ENCODE results near the gene ERC1. TPM values are rescaled to one million over a fixed set of nuclear protein-coding genes. Genes with fewer than 3 reads are reported as not detected.

ERC1 gene
- total and polyA plus RNA-seq, 2 of the 4 experiments (the other 2 are of a cell fraction): 11.6 to 25.6 TPM

DNA sequence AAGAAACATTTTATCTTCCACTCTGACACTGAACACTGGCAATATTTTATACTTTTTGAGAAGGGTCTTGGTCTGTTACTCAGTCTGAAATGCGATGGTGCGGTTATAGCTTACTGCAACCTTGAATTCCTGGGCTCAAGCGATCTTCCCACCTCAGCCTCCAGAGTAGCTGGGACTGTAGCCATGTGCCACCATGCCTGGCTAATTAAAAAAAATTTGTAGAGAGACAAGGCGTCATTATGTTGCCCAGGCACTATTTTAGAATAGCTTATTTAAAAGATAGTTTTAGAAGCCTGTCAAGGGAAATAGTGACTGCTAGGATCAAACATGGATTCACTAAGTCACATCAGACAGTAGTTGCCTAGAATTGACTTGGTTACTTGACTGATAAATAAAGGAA is 5.9 kb downstream of the ERC1 start:
- no TSS peak for BruUV-seq (replicated peaks)
- H3K36me3 ChIP-seq (ENCODE audit: control insufficient read depth, insufficient read depth, low read length): peaks cover 4% of the 10 kb centered on the region
- no peak overlapping the region for H3K4me2 ChIP-seq (ENCODE audit: low read depth, low read length)
- H4K8ac ChIP-seq (ENCODE audit: low read depth in 2 of 2, low read length in 2 of 2): no peak overlapping the region
- H2BK120ac ChIP-seq (ENCODE audit: low read depth, low read length): no peak overlapping the region
- no peak overlapping the region for H3K18ac ChIP-seq (ENCODE audit: low read depth, low read length)
- no peaks in the 10 kb centered on the region for H3K27me3 ChIP-seq (ENCODE audit: control insufficient read depth, insufficient read depth, low read length)
- H2BK15ac ChIP-seq (ENCODE audit: low read depth, low read length): no peak overlapping the region
- H4K20me1 ChIP-seq (ENCODE audit: insufficient read depth, low read length): peaks cover 53% of the 10 kb centered on the region
- H3K79me1 ChIP-seq (ENCODE audit: low read depth in 1 of 2, low read length in 2 of 2): peaks cover 31 to 74% of the 10 kb centered on the region in 2 experiments
- no peak overlapping the region for H3K14ac ChIP-seq (replicated peaks; ENCODE audit: low read depth, low read length)
- H3K56ac ChIP-seq (ENCODE audit: extremely low read depth, insufficient read depth, low read length): no peak overlapping the region
- H3K23ac ChIP-seq (ENCODE audit: low read depth, low read length): no peak overlapping the region
- H4K5ac ChIP-seq (ENCODE audit: low read depth, low read length): no peak overlapping the region
- H3K27ac ChIP-seq (ENCODE audit: insufficient read depth, low read length): no peak overlapping the region
- dilution Hi-C loops (cut with HindIII; ENCODE audit: low sequenced_read_pairs, unreplicated experiment) (no loop called here), intact Hi-C loops (cut with micrococcal nuclease) (loop anchor here (10.0 kb wide), 1 partner anchor 588 kb away; no protein-coding TSS in a partner anchor), in situ Hi-C loops (cut with MboI; ENCODE audit: low sequenced_read_pairs) (no loop called here)
- peaks cover 3% of the 10 kb centered on the region; the same call in 1 of the 2 replicates for H3K4me1 ChIP-seq (ENCODE audit: control insufficient read depth, insufficient read depth, low read length)
- no peak overlapping the region for H4K91ac ChIP-seq (ENCODE audit: insufficient read depth, low read depth, low read length)
- H2AK5ac ChIP-seq (ENCODE audit: low read depth, low read length): no peak overlapping the region
- 73% methylated on average over 2 of the region's 4 CpGs; no CpG with 5 or more reads in 1 of the 2 experiments for WGBS, 2 experiments (ENCODE audit: extremely low coverage in 2 of 2, insufficient read length in 1 of 2)
- ATAC-seq (ENCODE audit: low read depth): no peak
- no peak overlapping the region for H2BK20ac ChIP-seq (ENCODE audit: low read depth, low read length)
- no peak overlapping the region for H2AK9ac ChIP-seq (replicated peaks; ENCODE audit: low read depth, low read length, poor library complexity)
- H3K9me3 ChIP-seq (ENCODE audit: control insufficient read depth, insufficient read depth, low read length): no peaks in the 10 kb centered on the region
- H3K9ac ChIP-seq (ENCODE audit: low read depth, low read length): no peak overlapping the region
- no peak overlapping the region for H3K4ac ChIP-seq (ENCODE audit: low read depth, low read length)
- CTCF ChIA-PET: interaction anchor here (0.5 kb wide), 1 partner anchor 722 kb away, joined by 6 read pairs; no protein-coding TSS in a partner anchor
- no peak overlapping the region for H2BK5ac ChIP-seq (ENCODE audit: low read depth, low read length, poor library complexity, severe bottlenecking)
- H2AFZ ChIP-seq (replicated peaks; ENCODE audit: low read length, poor library complexity): no peak overlapping the region
- no peak overlapping the region for H3K4me3 ChIP-seq (ENCODE audit: insufficient read depth, low read depth, low read length)
- peaks cover 12% of the 10 kb centered on the region for H3K9me1 ChIP-seq (ENCODE audit: insufficient read depth, low read length)
- TF ChIP-seq CHD1 (IDR thresholded peaks at IDR 0.05; ENCODE audit: low read depth, low read length): no peak
- TF ChIP-seq, protein P1, sequence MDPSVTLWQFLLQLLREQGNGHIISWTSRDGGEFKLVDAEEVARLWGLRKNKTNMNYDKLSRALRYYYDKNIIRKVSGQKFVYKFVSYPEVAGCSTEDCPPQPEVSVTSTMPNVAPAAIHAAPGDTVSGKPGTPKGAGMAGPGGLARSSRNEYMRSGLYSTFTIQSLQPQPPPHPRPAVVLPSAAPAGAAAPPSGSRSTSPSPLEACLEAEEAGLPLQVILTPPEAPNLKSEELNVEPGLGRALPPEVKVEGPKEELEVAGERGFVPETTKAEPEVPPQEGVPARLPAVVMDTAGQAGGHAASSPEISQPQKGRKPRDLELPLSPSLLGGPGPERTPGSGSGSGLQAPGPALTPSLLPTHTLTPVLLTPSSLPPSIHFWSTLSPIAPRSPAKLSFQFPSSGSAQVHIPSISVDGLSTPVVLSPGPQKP (IDR thresholded peaks at IDR 0.05; ENCODE audit: borderline replicate concordance, low read depth, low read length): no peak
- TF ChIP-seq NFE2L2 (IDR thresholded peaks at IDR 0.05; ENCODE audit: low read depth, low read length): no peak
- no peak for TF ChIP-seq BHLHE40 (IDR thresholded peaks at IDR 0.05; ENCODE audit: low read depth, low read length)
- no peak for TF ChIP-seq MXI1 (IDR thresholded peaks at IDR 0.05; ENCODE audit: borderline replicate concordance, low read depth, low read length)
- TF ChIP-seq MAZ (IDR thresholded peaks at IDR 0.05; ENCODE audit: borderline replicate concordance, low read depth, low read length): no peak
- TF ChIP-seq RAD21 (IDR thresholded peaks at IDR 0.05; ENCODE audit: low read length): no peak
- TF ChIP-seq CEBPB (IDR thresholded peaks at IDR 0.05; ENCODE audit: low read depth, low read length): no peak
- TF ChIP-seq, protein P2, sequence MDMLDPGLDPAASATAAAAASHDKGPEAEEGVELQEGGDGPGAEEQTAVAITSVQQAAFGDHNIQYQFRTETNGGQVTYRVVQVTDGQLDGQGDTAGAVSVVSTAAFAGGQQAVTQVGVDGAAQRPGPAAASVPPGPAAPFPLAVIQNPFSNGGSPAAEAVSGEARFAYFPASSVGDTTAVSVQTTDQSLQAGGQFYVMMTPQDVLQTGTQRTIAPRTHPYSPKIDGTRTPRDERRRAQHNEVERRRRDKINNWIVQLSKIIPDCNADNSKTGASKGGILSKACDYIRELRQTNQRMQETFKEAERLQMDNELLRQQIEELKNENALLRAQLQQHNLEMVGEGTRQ (IDR thresholded peaks at IDR 0.05; ENCODE audit: low read depth, low read length): no peak
- no peak for TF ChIP-seq FOS (IDR thresholded peaks at IDR 0.05; ENCODE audit: low read depth, low read length)
- TF ChIP-seq RFX5 (IDR thresholded peaks at IDR 0.05; ENCODE audit: low read depth, low read length): no peak
- TF ChIP-seq, protein P3, sequence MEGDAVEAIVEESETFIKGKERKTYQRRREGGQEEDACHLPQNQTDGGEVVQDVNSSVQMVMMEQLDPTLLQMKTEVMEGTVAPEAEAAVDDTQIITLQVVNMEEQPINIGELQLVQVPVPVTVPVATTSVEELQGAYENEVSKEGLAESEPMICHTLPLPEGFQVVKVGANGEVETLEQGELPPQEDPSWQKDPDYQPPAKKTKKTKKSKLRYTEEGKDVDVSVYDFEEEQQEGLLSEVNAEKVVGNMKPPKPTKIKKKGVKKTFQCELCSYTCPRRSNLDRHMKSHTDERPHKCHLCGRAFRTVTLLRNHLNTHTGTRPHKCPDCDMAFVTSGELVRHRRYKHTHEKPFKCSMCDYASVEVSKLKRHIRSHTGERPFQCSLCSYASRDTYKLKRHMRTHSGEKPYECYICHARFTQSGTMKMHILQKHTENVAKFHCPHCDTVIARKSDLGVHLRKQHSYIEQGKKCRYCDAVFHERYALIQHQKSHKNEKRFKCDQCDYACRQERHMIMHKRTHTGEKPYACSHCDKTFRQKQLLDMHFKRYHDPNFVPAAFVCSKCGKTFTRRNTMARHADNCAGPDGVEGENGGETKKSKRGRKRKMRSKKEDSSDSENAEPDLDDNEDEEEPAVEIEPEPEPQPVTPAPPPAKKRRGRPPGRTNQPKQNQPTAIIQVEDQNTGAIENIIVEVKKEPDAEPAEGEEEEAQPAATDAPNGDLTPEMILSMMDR (conservative IDR thresholded peaks at IDR 0.05; ENCODE audit: low read depth, low read length): no peak
- no peak for TF ChIP-seq MAFK (IDR thresholded peaks at IDR 0.05; ENCODE audit: low read depth, low read length)
- TF ChIP-seq RCOR1 (IDR thresholded peaks at IDR 0.05; ENCODE audit: insufficient replicate concordance, low read length): no peak
- DNase-seq: no peak
- POLR2A ChIA-PET (ENCODE audit: unreplicated experiment): no interaction called here
